ENCODE measurements around the gene TMPRSS11D. TPM values are rescaled to one million over a fixed set of nuclear protein-coding genes. Genes with fewer than 3 reads are reported as not detected.

The TMPRSS11D gene, protein sequence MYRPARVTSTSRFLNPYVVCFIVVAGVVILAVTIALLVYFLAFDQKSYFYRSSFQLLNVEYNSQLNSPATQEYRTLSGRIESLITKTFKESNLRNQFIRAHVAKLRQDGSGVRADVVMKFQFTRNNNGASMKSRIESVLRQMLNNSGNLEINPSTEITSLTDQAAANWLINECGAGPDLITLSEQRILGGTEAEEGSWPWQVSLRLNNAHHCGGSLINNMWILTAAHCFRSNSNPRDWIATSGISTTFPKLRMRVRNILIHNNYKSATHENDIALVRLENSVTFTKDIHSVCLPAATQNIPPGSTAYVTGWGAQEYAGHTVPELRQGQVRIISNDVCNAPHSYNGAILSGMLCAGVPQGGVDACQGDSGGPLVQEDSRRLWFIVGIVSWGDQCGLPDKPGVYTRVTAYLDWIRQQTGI
- not detected in 2 replicates for total RNA-seq (2014; rRNA removed; shearing (Covaris generic))
- total RNA-seq (2022) = not detected in 2 replicates
- Bru-seq, nascent RNA = not detected
- percentile 5 among the genes with signal in this experiment for BruChase-seq, experiment 1, labeled RNA remaining after a 6-hour chase
- not detected for BruChase-seq, experiment 2, labeled RNA remaining after a 2-hour chase
- long read RNA-seq = 0 reads

DNA sequence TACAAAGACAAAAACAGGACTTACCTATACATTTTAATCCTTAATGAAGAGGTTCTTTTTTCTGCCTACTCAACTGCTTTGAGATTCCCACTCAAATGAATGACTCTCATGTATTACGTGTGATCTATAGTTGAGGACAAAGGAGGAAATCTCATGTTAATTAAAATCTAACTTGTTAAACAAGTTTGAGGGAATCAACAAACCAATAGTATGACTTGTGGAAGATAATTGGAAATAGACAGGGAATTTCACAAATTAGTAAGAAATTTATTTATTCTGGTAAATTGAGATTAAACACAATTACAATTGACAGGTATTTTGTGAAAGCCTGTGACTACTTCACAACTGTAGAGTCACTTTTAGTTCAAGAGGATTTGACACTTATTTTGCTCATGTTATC is at the start of gene TMPRSS11D:
Gene TMPRSS11D, minus strand, starts transcription at position 101 of the 400 bp plus-strand sequence. Its CDS starts 69 bp downstream, at position 32.
- no peaks in the 10 kb centered on the region for H3K36me3 ChIP-seq (ENCODE audit: insufficient read depth, low read length)
- no peaks in the 10 kb centered on the region for H3K9me2 ChIP-seq (ENCODE audit: insufficient read depth, low read length)
- no peaks in the 10 kb centered on the region for H3K9me3 ChIP-seq (ENCODE audit: low read length)
- no peak for TF ChIP-seq EZH2phosphoT487 (IDR thresholded peaks at IDR 0.05; ENCODE audit: borderline replicate concordance, low read depth, low read length)
- no peak within 1 kb of the TSS for H3K4me2 ChIP-seq (ENCODE audit: low read length)
- CTCF ChIA-PET (ENCODE audit: unreplicated experiment) = no interaction called here
- BruUV-seq (replicated peaks) = no TSS peak
- H3K79me2 ChIP-seq (ENCODE audit: insufficient read depth, low read depth, low read length) = no peaks in the 10 kb centered on the region
- no peak within 1 kb of the TSS for H3K4me3 ChIP-seq (ENCODE audit: low read depth, low read length, poor library complexity, severe bottlenecking)
- H3K27ac ChIP-seq (ENCODE audit: low read depth, low read length, poor library complexity, severe bottlenecking) = no peak within 1 kb of the TSS
- H4K20me1 ChIP-seq (ENCODE audit: insufficient read depth, low read length) = no peaks in the 10 kb centered on the region
- DNase-seq (ENCODE audit: low spot score) = no peak
- intact Hi-C loops (cut with micrococcal nuclease; ENCODE audit: unreplicated experiment) = no loop called here
- POLR2A ChIA-PET = interaction anchor here (0.6 to 1.2 kb wide), 3 partner anchors 14 to 49 kb away, joined by 3 to 4 read pairs (median 3); no protein-coding TSS in a partner anchor
- no peaks in the 10 kb centered on the region for H3K4me1 ChIP-seq (ENCODE audit: insufficient read depth, low read length, poor library complexity, severe bottlenecking)
- H2AFZ ChIP-seq (ENCODE audit: low read length) = no peak within 1 kb of the TSS

DNA sequence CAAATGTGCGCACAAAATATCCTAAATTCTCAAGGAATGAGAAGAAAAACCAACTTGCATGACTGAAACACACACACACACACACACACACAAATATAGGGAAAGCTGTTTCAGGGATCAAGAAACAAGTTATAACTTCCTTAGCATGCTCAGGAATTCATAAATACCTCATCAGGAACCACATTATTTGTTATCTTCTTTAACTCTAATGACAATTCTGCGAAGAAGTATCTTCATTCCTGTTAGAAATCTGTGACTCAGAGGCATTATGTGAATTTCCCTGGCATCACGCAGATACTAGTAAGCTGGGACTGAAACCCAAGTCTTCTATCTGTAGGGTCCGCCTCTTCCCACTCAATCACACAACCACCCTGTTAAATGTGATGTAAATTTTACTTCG is 49.2 kb upstream of the TMPRSS11D start:
- no peaks in the 10 kb centered on the region for H3K36me3 ChIP-seq (ENCODE audit: insufficient read depth, low read length)
- ChIA-PET CTCF (ENCODE audit: unreplicated experiment) (no interaction called here), POLR2A (no interaction called here)
- no peak overlapping the region for H2AFZ ChIP-seq (ENCODE audit: low read length)
- no peak overlapping the region for H3K4me3 ChIP-seq (ENCODE audit: low read depth, low read length, poor library complexity, severe bottlenecking)
- H3K79me2 ChIP-seq (ENCODE audit: insufficient read depth, low read depth, low read length) = no peaks in the 10 kb centered on the region
- H4K20me1 ChIP-seq (ENCODE audit: insufficient read depth, low read length) = no peaks in the 10 kb centered on the region
- no peak for DNase-seq (ENCODE audit: low spot score)
- no peak overlapping the region for H3K27ac ChIP-seq (ENCODE audit: low read depth, low read length, poor library complexity, severe bottlenecking)
- no peaks in the 10 kb centered on the region for H3K9me3 ChIP-seq (ENCODE audit: low read length)
- BruUV-seq (replicated peaks) = no TSS peak
- intact Hi-C loops (cut with micrococcal nuclease; ENCODE audit: unreplicated experiment) = no loop called here
- no peak overlapping the region for H3K4me2 ChIP-seq (ENCODE audit: low read length)
- no peak for TF ChIP-seq EZH2phosphoT487 (IDR thresholded peaks at IDR 0.05; ENCODE audit: borderline replicate concordance, low read depth, low read length)
- TF ChIP-seq, protein P1, sequence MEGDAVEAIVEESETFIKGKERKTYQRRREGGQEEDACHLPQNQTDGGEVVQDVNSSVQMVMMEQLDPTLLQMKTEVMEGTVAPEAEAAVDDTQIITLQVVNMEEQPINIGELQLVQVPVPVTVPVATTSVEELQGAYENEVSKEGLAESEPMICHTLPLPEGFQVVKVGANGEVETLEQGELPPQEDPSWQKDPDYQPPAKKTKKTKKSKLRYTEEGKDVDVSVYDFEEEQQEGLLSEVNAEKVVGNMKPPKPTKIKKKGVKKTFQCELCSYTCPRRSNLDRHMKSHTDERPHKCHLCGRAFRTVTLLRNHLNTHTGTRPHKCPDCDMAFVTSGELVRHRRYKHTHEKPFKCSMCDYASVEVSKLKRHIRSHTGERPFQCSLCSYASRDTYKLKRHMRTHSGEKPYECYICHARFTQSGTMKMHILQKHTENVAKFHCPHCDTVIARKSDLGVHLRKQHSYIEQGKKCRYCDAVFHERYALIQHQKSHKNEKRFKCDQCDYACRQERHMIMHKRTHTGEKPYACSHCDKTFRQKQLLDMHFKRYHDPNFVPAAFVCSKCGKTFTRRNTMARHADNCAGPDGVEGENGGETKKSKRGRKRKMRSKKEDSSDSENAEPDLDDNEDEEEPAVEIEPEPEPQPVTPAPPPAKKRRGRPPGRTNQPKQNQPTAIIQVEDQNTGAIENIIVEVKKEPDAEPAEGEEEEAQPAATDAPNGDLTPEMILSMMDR (conservative IDR thresholded peaks at IDR 0.05; ENCODE audit: low read length) = no peak
- H3K9me2 ChIP-seq (ENCODE audit: insufficient read depth, low read length) = no peaks in the 10 kb centered on the region
- no peaks in the 10 kb centered on the region for H3K4me1 ChIP-seq (ENCODE audit: insufficient read depth, low read length, poor library complexity, severe bottlenecking)

DNA sequence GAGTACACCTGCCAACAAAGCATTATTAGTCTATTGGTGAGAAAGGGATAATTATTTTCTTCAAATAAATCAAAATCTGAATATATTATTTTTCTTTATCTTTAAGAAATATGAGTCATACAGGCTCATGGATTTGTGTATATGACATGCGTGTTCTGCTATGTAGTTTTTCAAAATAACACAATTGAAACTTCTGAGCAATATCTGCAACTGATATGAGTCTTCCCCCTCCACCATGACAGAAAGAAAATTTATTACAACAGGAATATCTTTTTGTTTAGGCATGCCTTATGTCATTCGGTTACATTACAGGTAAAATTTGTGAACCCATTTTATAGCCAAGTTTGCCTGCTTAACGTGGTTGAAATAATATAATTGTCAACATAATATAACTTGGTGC is 47.5 kb upstream of the TMPRSS11D start:
- no peak for DNase-seq (ENCODE audit: low spot score)
- no peak overlapping the region for H3K4me3 ChIP-seq (ENCODE audit: low read depth, low read length, poor library complexity, severe bottlenecking)
- H3K36me3 ChIP-seq (ENCODE audit: insufficient read depth, low read length) = no peaks in the 10 kb centered on the region
- BruUV-seq (replicated peaks) = no TSS peak
- TF ChIP-seq, protein P1 (conservative IDR thresholded peaks at IDR 0.05; ENCODE audit: low read length) = no peak
- TF ChIP-seq EZH2phosphoT487 (IDR thresholded peaks at IDR 0.05; ENCODE audit: borderline replicate concordance, low read depth, low read length) = no peak
- no peak overlapping the region for H3K4me2 ChIP-seq (ENCODE audit: low read length)
- H3K79me2 ChIP-seq (ENCODE audit: insufficient read depth, low read depth, low read length) = no peaks in the 10 kb centered on the region
- H2AFZ ChIP-seq (ENCODE audit: low read length) = no peak overlapping the region
- intact Hi-C loops (cut with micrococcal nuclease; ENCODE audit: unreplicated experiment) = no loop called here
- ChIA-PET CTCF (ENCODE audit: unreplicated experiment) (no interaction called here), POLR2A (no interaction called here)
- no peaks in the 10 kb centered on the region for H3K4me1 ChIP-seq (ENCODE audit: insufficient read depth, low read length, poor library complexity, severe bottlenecking)
- no peaks in the 10 kb centered on the region for H4K20me1 ChIP-seq (ENCODE audit: insufficient read depth, low read length)
- no peaks in the 10 kb centered on the region for H3K9me3 ChIP-seq (ENCODE audit: low read length)
- no peak overlapping the region for H3K27ac ChIP-seq (ENCODE audit: low read depth, low read length, poor library complexity, severe bottlenecking)
- no peaks in the 10 kb centered on the region for H3K9me2 ChIP-seq (ENCODE audit: insufficient read depth, low read length)
